ENCODE results near the gene CRYBG1.

GRCh38 chr6:106318851-106319250 lies 41.7 kb upstream of the CRYBG1 start:
- TF ChIP-seq CTCF (IDR thresholded peaks at IDR 0.05) (no peak), POLR2A (IDR thresholded peaks at IDR 0.05) (no peak)
